Mammary epithelial cell (primary cell): ENCODE data around the gene ZNF497.

Experiments
- CTCF ChIP-seq, 2 donors: IDR thresholded peaks in 1 of 2; conservative IDR thresholded peaks in 1 of 2; 2 replicates each; pipeline ENCODE4 v1.5.1; 2011 to 2012; ENCODE audit warnings: inconsistent platforms in 2 of 2, low read length in 2 of 2, mild to moderate bottlenecking in 2 of 2, control low read depth in 1 of 2, low read depth in 1 of 2; ENCODE audit not compliant: insufficient read depth in 1 of 2; ENCODE audit errors: extremely low read depth in 1 of 2
- EZH2 ChIP-seq: IDR thresholded peaks from 2 replicates; pipeline ENCODE4 v1.6.1; 2012; ENCODE audit warnings: low read length, inconsistent platforms, borderline replicate concordance

GRCh38 chr19:58401840-58402421 lies 39.4 kb upstream of the ZNF497 start:
- TF ChIP-seq CTCF (conservative IDR thresholded peaks at IDR 0.05 in 1 of 2, IDR thresholded peaks at IDR 0.05 in 1 of 2; ENCODE audit: extremely low read depth in 1 of 2, insufficient read depth in 1 of 2, low read depth in 1 of 2, low read length in 2 of 2) (no peak), EZH2 (no peak)
